NCI-H1092 treated with DMSO at 0.1 percent for 48 hours (cell line): ENCODE measurements around the gene LRMDA.

Experiments used
- DNase-seq: peaks from one replicate; lab custom pipeline; 2025; lab: John Stamatoyannopoulos, UW

The LRMDA gene

DNA sequence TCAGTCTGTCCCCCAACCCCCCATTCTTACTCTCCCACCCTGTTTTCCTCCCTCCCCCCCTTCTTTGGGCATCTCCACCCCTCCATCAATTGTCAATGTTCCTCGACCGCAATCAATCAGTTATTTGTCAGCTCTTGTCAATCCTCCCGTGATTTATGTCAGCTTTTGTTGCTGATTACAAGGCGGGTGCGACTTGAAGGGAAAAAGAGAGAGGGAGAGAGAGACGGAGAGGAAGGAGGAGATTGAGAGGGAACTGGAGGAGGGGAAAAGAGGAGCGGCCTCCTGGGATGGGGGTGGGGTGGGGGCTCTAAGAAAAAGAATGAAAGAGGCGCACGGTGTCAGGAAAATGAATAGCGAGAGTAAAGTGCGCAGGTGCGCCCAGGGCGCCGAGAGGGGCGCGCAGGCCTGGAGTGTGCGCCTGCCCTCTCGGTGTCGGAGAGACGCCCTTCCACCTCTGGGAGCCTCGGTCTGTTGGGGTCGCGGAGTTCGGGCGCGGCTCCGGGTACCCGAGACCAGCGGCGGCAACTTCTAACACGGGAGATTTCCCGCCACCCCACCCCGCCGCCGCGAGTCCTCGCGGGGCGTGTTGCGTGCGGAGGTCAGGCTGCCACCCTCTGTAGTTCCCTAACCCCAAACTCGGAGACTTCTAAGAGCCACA lies 28.8 kb upstream of the LRMDA start:
- peak; percentile 89 for DNase-seq

DNA sequence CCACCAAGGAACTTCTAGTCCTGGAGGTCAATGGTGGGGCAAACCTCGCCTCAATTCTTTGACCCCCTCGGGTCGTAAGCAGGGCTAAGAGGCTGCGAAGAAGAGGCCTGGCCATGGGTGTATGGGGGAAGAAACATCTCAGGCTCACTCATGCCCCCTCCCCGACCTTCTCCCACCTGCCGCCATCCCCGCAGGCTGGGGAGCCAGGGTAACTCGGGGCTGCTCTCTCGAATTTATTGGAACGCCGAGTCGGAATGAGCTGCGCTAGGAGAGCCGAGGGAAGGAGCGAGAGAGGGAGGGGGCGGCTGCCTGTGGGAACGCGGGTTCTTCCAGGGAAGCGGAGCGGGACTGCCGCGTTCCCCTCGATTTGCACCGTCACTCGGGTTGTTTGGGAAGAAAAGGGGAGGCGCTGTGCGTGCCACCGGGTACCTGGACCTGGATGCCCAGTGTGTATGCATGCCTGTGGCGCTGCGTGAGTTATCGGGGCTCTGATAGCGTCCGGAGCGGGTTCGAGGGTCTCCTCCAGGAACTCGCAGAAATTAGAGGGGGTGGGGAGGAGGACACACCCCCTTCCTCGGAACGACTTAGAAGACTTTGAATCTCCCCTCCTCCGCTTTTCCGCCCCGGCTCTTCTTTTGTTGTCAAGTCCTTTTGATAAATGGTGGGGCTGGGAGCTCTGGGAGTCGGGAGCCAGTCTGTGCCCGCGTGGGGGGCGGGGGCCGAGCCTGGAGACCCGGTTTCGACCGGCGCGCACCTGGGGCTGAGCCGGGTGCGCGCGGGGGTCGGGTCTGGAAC lies 28.1 kb upstream of the LRMDA start:
- DNase-seq: peak; percentile 45

DNA sequence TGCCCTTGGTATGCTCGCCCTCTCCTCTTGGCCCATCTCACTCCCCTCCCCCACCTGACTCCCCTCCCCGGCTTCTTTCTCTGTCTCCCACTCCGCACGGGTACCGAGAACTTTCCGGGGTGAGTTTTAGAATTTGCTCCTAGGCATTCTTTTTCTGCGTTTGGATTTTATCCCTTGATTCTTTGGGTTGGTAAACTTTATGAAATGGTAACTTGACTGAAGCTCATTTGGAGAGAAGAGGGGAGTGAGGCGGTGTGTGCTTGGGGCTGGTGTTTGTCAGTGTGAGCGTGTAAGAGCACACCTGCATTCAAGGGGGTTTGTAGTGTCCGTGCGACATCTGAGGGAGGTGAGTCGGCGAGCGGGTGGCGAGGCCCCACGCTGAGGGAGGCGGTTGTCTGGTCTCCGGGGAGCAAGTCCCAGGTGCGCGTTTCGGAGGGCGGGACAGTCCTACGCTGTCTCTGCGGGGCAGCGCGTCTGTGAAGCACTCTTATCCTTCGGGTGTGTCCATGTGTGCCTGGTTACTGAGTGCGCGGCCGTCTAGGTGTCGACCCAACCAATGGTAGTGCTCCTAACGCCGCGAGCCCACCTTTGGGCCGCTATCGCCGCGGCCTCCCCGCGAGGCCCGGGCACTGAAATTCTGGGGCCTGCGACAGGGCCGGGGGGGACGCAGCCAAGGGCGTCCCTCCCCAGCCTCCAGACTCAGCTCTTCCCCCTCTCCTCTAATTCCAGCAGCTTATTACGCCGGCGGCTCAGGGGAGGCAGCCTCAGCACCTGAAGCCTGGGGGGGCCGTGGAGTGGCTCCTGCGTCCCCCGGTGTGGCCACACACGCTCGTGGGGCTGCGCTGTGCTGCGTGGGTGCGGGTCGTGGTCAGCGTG lies 27.2 kb upstream of the LRMDA start:
- DNase-seq: peak; percentile 24

DNA sequence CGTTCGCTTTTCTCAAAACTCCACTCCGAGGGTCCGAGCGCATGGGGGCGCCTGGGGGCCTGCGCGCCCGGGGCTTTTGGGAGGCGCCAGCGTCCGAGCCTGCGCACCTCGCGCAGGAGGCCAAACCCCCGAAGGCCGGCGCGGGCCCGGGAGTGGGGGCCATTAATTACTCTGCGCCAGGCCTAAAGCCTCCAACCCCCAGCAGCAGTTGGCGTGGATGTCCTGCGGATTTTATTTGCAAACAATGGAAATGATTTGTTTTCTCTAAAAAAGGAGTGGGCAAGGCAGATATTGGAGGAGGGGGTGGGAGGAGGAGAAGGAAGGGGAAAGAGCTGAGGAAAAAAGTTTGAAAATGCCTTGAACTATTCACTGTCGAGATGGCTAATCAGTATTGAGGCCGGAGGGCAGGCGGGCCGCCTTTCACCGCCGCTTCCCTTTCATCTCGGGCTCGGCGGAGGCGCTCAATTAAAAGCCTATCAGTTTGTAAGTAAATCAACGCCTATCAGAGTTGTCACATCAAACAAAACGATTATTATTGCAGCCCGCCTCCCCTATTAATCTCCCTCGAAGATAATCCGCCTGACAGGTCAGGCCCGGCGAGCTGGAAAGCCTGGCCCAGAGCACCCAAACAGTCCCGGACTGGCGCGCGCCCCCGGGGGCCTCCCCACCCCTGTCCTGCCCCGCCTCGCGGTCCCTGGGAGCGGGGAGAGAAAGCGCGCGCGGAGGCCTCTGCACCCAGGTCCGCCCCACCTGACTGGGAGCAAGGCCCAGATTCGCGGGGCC lies 26.4 kb upstream of the LRMDA start:
- DNase-seq: no peak

DNA sequence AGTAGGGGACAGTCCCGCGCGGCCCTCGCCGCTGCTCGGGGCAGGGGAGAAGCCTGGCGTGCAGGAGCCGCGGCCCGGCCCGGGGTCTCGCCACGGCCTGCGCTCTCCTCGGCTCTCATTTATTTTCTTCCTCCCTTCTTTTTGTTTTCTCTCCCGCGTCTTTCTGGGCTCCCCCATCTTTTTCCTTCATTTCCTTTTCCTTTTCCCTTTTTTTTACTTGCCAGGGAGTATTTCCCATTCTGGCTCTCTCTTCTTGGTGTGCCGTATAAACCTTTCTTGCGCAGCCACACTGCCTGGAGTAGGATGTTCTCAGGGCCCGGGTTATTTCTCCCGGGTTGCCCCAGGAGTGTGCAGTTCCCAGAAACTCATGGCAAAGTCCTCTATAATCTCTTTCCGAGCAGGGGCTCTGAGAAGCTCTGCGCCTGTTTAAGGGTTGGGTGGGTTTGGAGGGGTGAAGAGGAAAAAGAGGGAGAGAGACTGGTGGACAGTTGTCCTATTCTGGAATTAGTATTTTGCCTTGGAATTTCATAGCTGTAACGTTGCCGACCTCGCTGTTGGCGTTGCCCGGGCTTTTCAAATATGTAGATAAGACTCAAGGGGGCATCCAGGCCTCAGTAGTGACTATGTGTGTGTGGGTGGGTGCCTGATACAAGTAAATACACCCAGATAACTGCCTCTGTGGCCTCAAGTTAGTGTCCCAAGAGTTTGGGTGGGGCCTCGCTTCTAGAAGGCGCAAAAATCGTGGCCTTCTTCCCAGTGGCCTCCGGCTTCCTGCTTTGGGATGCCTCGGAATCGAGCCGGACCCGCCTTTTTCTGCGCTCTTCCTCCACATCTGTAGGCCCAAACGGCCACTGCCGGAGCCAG lies 25.6 kb upstream of the LRMDA start:
- DNase-seq: no peak

DNA sequence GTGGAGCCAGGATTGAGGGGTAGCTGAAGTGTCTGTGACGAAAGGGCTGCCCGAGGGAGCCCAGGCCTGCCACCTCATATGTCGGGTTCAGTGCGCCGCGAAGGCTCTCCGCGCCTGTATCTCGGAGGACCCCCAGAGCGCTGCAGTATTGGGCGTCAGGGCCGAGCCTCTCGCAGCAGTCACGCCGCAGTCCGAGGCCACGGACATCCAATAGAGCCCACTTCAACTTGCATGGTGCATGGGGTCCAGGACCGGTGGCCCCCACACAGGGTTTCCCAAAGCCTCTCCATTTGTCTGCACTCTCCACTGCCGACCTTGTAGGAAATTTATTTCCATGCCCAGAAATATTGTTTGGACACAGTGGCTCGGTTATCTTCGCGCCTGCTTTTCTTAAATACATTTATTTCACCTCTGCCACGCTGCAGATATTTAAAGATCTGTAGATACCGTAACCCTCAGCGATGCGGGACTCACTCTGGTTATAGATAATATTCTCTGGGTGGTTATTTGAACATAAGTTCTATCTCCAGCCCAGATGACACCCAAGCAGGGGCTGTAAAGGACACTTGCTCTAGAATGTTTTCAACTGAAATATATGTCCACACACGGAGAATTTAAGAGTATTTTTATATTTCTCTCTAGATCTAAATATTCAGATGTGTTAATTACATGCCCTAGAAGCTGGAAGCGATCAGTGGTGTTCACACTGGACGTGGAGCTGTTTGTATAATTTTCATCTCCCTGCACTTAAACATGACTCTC lies 24.8 kb upstream of the LRMDA start:
- no peak for DNase-seq

DNA sequence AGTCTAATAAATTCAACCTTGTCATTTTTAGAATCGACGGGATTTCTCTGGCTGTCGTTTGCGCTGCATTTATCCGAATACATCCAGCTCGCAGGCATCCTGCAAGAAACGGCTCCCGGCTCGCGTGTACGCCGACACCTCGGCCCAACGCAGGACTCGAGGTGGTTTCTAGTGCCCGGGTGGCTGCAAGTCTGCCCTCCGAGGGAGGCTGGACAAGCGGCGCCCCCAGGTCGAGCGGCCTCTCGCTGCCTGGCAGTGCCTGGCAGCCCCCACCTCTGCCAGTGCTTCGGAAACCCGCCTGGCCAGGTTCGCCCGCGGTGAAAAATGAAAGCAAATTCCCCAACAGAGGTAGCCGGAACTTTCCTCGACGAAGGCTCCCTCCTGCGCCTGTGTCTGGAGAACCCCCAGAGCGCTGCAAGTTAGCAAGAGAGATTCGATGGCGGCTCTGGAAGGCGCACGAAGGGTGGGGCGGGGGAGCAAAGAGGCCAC lies 24.2 kb upstream of the LRMDA start:
- DNase-seq: no peak

DNA sequence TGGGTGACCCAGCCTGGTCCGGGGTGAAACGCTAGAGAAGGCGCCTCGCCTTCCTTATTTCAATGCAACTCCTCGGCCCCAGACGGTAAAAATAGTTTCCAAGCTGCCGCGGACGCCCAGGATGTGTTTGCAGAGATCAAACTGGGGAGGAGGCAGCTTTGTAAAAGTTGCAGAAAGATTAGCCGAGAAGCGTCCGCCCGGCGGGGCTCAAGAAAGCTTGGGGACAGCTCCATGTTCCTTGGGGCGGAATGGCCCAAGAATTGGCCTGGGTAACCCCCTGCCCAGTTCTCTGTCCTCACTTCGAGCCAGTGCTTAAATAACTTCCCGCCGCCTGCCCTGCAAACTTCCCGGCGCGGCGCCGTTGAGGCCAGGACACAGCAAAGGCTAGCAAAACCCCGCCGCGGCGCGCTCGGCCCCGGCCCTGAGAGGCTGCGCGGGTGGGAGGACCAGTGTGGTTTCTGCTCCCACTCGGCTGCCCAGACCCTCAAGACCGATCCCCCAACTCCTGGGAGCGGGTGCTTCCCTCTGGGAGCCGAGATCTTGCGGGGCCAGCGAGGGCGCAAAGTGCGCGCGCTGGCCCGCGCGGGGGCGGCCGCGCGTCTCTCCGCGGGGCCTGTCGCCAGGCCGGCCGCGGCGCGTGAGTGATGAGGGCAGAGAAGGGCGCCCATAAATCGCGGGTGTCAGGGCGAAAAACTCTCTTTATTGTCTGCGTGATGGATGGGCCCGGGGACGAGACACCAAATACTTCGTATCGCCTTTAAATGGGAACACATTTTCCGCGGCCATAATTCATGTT lies 23.5 kb upstream of the LRMDA start:
- DNase-seq: no peak

DNA sequence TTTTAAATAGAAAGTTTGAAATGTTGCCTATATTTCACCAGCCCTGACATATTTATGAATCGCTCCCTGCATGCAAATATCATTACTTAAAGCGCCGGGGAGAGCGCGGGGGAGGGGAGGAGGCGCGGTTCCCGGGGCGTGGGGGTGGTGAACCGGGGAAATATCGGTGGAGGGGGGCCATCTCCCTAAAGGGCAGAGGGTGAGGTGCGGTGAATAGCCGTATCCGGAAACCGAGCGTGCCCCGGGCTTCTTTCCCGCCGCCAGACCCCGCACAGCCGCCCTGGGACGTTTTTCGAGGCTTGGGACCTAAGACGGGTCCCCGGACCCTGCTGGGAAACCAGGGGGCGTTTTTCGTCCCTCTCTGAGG lies 22.9 kb upstream of the LRMDA start:
- no peak for DNase-seq

DNA sequence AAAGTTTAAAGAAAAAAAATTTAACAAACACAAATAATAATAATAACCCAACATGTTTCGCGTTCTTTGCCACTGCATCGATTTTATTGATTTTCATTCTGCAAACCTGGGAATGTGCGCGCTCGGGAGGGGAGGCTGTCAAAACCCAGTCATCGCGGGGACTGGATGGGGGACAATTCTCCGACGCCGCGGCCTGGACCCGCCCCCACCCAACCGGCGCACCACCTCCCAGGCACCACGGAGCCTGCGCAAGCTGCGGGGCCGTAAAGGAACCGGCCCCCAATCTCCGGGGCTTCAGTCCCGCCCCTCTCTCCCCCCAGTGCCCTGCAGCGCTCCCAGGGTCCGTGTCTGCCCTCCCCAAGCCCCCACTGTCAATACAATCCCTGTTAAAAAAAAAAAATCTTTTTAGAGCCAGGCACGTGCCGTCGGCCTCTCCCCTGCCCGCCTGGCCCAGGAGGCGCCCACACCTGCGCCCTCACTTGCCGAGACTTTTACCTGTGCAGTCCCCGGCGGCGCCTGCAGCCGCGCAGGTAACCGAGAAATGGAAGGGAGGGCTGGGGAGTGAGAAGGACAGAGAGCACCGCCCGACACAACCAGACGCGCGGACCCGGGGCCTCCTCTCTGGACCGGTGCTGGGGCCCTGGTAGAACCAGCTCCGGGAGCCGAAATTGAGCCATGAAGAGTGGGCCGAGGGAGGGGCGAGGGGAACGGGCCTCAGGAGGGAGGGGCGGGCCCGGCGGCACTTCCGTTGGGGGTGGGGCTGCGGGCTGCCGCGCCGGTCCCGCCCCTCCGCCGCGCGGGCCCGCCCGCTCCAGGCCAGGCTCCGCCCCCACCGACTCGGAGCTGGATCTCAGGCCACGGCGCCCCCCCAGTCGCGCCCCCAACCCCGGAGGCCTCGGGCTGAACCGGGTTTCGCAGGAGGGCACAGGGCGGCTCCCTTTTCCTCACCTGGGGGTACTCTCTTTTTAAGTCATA lies 22.2 kb upstream of the LRMDA start:
- peak; percentile 70 for DNase-seq

DNA sequence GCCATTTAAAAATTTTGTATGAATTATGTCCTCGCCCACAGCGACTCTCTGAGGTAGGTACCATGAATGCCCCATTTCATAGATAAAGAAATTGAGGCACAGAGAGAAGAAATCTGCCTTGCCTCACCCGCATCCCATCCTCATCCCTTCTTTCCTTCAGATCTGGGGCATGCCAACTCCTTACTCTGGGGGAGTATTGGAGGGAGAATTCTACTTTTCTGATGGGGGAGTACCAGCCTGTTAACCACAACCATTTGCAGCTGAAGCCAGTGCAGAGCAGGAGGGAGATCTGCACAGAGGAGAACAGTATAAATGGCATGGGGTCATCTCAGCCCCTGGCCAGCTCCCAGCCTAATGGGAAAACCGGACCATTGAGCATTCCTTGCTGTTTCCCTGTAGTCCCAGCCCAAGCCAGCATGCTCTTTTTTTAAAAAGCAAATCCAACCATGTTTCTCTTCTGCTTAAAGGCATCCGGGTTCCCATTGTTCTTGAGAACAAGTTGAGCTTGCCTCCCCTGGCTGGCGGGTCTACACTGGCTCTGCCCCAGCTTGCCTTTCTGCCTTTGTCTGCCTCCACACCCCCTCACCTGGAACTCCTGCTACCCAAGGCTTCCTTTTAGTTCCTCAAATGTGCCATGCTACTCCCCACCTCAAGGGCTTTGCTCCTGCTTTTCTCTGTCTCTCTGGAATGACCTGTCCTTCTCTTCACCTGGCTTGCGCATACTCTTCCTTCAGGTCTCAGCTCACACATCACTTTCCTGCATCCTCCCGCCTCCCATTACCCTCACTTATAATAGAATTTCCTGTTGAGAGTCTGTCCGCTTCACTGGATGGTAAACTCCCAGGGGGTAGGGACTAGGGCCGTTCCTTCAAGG lies 21.1 kb upstream of the LRMDA start:
- no peak for DNase-seq

DNA sequence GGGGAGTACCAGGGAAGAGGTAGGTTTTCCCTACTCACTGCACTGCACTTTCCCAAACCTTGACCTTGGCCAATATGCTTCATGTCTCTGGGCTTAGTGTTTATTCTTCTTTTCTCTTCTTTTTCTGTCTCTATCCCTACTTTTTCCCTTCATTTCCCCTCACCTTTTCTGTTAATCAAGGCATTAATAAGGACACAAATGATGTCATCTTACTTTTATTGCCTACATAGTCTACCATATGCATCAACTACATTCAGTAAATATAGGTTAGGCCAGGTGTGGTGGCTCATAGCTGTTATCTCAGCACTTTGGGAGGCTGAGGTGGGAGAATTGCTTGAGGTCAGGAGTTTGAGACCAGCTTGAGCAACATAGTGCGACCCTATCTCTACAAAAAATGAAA lies 16.9 kb upstream of the LRMDA start:
- DNase-seq: no peak

DNA sequence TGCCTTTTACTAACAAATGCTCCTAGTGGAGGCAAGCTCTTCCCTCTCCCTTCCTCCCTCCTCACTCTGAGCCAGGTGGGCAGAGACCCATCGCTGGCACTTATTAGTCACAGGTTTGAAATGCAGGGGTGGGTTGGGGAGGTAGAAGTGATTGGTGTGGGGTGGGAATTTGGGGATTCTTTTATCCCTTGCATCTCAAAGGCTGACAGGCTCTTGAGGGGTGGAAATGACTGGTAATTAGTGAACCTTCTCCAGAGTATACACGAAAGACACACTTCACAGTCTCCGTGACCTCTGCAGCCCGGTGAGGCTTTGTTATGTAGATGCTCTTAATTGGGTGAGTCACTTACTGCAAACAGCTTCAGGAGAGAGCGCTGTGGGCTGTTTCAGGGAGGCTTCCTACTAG lies 13.9 kb upstream of the LRMDA start:
- no peak for DNase-seq

DNA sequence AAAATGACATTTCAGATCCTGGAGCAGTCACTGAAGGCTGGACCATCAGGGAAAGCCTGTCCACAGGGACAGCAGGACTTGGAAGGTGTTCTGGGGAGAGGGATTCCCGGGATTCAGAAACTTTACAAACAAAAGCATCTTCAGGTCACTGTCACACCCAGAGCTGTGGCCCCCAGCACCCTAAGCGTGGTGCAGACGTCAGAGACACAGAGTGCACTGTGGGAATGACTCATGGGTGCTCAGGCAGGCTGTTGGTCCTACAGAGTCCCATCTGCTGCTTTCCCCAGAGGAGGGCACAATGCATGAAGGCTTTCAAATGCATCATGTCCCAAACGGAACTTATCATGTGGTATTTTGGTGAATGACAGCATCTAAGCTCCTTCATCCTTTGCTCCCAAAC lies 13.1 kb upstream of the LRMDA start:
- DNase-seq: no peak

DNA sequence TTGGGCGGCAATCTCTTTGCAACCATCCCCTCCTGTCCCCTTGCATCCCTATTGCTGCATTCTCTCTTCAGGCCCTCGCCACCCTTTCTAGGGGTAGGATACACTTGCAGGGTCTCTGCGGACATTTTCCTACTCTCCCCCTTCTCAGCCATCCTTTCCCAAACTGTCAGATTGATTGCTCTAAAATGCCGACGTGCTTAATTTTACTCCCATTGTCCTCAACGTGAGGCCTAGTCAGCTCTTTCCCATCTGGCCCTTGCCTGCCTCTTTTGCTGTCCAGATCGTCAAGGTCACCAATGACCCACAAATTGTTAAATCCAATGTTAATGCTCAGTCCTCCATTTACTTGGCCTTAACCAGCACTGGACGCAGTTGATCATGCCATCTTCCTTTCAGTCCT lies 12.7 kb upstream of the LRMDA start:
- no peak for DNase-seq

DNA sequence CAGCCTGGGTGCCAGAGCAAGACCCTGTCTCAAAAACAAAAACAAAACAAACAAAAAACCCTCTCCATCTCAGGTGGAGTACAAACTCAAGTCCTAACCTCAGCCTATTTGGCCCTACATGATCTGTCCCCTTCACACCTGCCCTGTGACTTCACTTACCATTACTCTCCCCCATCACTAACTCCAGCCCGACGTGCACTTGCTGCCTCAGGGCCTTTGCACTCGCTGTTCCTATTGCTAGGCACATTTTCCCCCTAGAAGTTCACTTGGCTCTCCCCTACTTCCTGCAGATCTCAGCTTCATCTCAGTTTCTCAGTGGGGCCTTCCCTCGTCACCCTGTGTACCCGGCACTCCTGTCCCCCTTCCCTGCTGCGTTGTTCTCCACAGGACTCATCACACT lies 8.5 kb upstream of the LRMDA start:
- no peak for DNase-seq

DNA sequence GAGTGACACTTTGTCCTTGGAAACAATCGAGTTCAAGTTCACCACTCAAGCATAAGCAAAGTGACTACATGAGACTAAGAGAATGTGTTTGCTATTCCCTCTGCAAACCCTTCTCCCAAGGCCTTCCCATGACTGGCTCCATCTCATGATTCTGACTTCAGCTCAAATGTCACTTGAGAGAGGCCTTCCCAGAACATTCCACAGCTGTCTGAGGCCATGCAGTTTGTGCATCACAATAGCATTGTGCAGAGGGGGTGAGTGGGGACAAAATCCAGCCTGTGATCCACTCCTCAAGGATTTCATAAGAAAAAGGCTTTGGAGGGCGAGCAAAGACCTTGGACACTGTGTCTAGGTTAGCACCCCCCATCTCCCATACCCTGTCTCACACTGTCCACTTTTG lies 6.9 kb upstream of the LRMDA start:
- no peak for DNase-seq
